Smooth muscle cell (in vitro differentiated cells): ENCODE data around the gene UNC5CL. TPM values are rescaled to one million over a fixed set of nuclear protein-coding genes. Genes with fewer than 3 reads are reported as not detected.

Experiments used
- DNase-seq: peaks from one replicate; lab custom pipeline; 2025; ENCODE audit not compliant: unreplicated experiment; lab: John Stamatoyannopoulos, UW
- H2AFZ ChIP-seq: fragments of 200-600 bp; sonication (generic); 2 replicates; pipeline ENCODE4 v1.6.0; 2016; ENCODE audit warnings: antibody characterized with exemption, low read depth, mild to moderate bottlenecking
- H3F3A ChIP-seq: fragments of 200-600 bp; sonication (generic); 2 replicates; pipeline ENCODE4 v1.6.0; 2017; ENCODE audit warnings: antibody characterized with exemption, low read depth
- H3K27ac ChIP-seq: fragments of 200-600 bp; sonication (generic); 2 replicates; pipeline ENCODE4 v1.5.1; 2016; ENCODE audit warnings: low read depth, mild to moderate bottlenecking
- H3K27me3 ChIP-seq: fragments of 200-600 bp; sonication (generic); 2 replicates; pipeline ENCODE4 v1.6.1; 2016; ENCODE audit warnings: low read depth, mild to moderate bottlenecking
- H3K36me3 ChIP-seq: fragments of 200-600 bp; sonication (generic); 2 replicates; pipeline ENCODE4 v1.5.1; 2016; ENCODE audit warnings: low read depth
- H3K4me1 ChIP-seq: fragments of 200-600 bp; sonication (generic); 2 replicates; pipeline ENCODE4 v1.5.1; 2016; ENCODE audit warnings: low read depth
- H3K4me2 ChIP-seq: fragments of 200-600 bp; sonication (generic); 2 replicates; pipeline ENCODE4 v1.6.0; 2016; ENCODE audit warnings: mild to moderate bottlenecking
- H3K4me3 ChIP-seq: fragments of 200-600 bp; sonication (generic); 2 replicates; pipeline ENCODE4 v1.5.1; 2016; ENCODE audit warnings: mild to moderate bottlenecking
- H3K79me2 ChIP-seq: fragments of 200-600 bp; sonication (generic); 2 replicates; pipeline ENCODE4 v1.6.0; 2016; ENCODE audit warnings: low read depth, mild to moderate bottlenecking
- H3K9ac ChIP-seq: fragments of 200-600 bp; sonication (generic); 2 replicates; pipeline ENCODE4 v1.6.0; 2016; ENCODE audit warnings: low read depth
- H3K9me3 ChIP-seq: fragments of 200-600 bp; sonication (generic); replicated peaks from 2 replicates; pipeline ENCODE4 v1.5.1; 2016; ENCODE audit warnings: low read depth
- H4K20me1 ChIP-seq: fragments of 200-600 bp; sonication (generic); 2 replicates; pipeline ENCODE4 v1.6.0; 2016; ENCODE audit warnings: low read depth
- CTCF ChIP-seq: fragments of 200-600 bp; sonication (generic); IDR thresholded peaks from 2 replicates; pipeline ENCODE4 v1.5.1; 2017; ENCODE audit warnings: borderline replicate concordance, mild to moderate bottlenecking, antibody characterized with exemption; ENCODE audit not compliant: insufficient read depth, poor library complexity, severe bottlenecking
- WGBS: methylation state at CpG from one replicate; pipeline ENCODE4 v1.1.7; 2016; ENCODE audit warnings: low lambda C conversion rate; 5-methylcytosine and 5-hydroxymethylcytosine counted together
- polyA plus RNA-seq: library from polyadenylated mRNA; unstranded; fragments of >200 nt; fragmentation: Nextera tagmentation; extraction: Ambion mirVana; gene quantifications from 2 replicates; pipeline ENCODE4 v1.2.1, GENCODE V29; 2016
- total RNA-seq: library from RNA; depleted of rRNA; stranded (reverse); fragments of >200 nt; gene quantifications from 2 replicates; pipeline ENCODE4 v1.2.3, GENCODE V29; 2014

The UNC5CL gene
- total and polyA plus RNA-seq, 2 experiments from 2014 or later, result 1.1 to 3.4 TPM

GRCh38 chr6:41065550-41066026, 26.6 kb upstream of the UNC5CL start:
- no peaks in the 10 kb centered on the region for H3K36me3 ChIP-seq
- no peak overlapping the region for H3K4me2 ChIP-seq
- no peak overlapping the region for H2AFZ ChIP-seq
- H3K4me1 ChIP-seq, result peaks cover 3% of the 10 kb centered on the region
- no peak for TF ChIP-seq CTCF
- H3K4me3 ChIP-seq, result no peak overlapping the region
- H3F3A ChIP-seq, result peaks cover 5% of the 10 kb centered on the region
- H3K27ac ChIP-seq, result no peak overlapping the region
- DNase-seq, result no peak
- H3K79me2 ChIP-seq, result no peaks in the 10 kb centered on the region
- no peaks in the 10 kb centered on the region for H3K27me3 ChIP-seq
- 93% methylated on average over 2 of the region's 2 CpGs for WGBS
- no peaks in the 10 kb centered on the region for H4K20me1 ChIP-seq
- no peaks in the 10 kb centered on the region for H3K9me3 ChIP-seq
- H3K9ac ChIP-seq, result no peak overlapping the region

GRCh38 chr6:41064841-41065240, 25.8 kb upstream of the UNC5CL start:
- Histone ChIP-seq H3K27me3 (no peaks in the 10 kb centered on the region), H3K4me2 (no peak overlapping the region), H4K20me1 (no peaks in the 10 kb centered on the region), H3K9me3 (no peaks in the 10 kb centered on the region), H3K9ac (no peak overlapping the region), H3K36me3 (no peaks in the 10 kb centered on the region), H3K79me2 (no peaks in the 10 kb centered on the region), H3F3A (peaks cover 5% of the 10 kb centered on the region), H3K4me1 (peaks cover 3% of the 10 kb centered on the region), H3K27ac (no peak overlapping the region), H3K4me3 (no peak overlapping the region), H2AFZ (no peak overlapping the region)
- no peak for DNase-seq
- no peak for TF ChIP-seq CTCF
- 63% methylated on average over 5 of the region's 5 CpGs for WGBS

- Histone ChIP-seq H3K79me2 (no peaks in the 10 kb centered on the region), H3K27ac (peak overlapping the region; percentile 43), H3K27me3 (no peaks in the 10 kb centered on the region), H3K4me1 (peaks cover 3% of the 10 kb centered on the region), H3F3A (peaks cover 5% of the 10 kb centered on the region), H4K20me1 (no peaks in the 10 kb centered on the region), H3K4me2 (peak overlapping the region; percentile 55), H3K9me3 (no peaks in the 10 kb centered on the region), H3K9ac (no peak overlapping the region), H3K4me3 (peak overlapping the region; percentile 3), H3K36me3 (no peaks in the 10 kb centered on the region), H2AFZ (no peak overlapping the region)
- DNase-seq, result no peak
- no peak for TF ChIP-seq CTCF
- 35% methylated on average over 2 of the region's 2 CpGs for WGBS
Observed at GRCh38 chr6:41063884-41064285, 24.9 kb upstream of the UNC5CL start.

GRCh38 chr6:41062056-41062455, 23.0 kb upstream of the UNC5CL start:
- no peak overlapping the region for H3K27ac ChIP-seq
- no peaks in the 10 kb centered on the region for H3K36me3 ChIP-seq
- H3K4me1 ChIP-seq, result peaks cover 3% of the 10 kb centered on the region
- no peak for TF ChIP-seq CTCF
- peaks cover 5% of the 10 kb centered on the region for H3F3A ChIP-seq
- no peaks in the 10 kb centered on the region for H3K27me3 ChIP-seq
- H4K20me1 ChIP-seq, result no peaks in the 10 kb centered on the region
- no peak for DNase-seq
- WGBS, result 82% methylated on average over 1 of the region's 1 CpG
- H3K4me3 ChIP-seq, result no peak overlapping the region
- no peak overlapping the region for H3K4me2 ChIP-seq
- no peaks in the 10 kb centered on the region for H3K9me3 ChIP-seq
- no peak overlapping the region for H2AFZ ChIP-seq
- H3K79me2 ChIP-seq, result no peaks in the 10 kb centered on the region
- H3K9ac ChIP-seq, result no peak overlapping the region
